HG03066 (cell line): ENCODE data around the gene CCDC6.
"Not testable (repeated sequence)": the region's sequence is repeated elsewhere in the genome, so short reads cannot be mapped to it uniquely, and the experiment has no call there.

Experiments used
- ATAC-seq: cut with Tn5 transposase; IDR thresholded peaks from one replicate; pipeline ENCODE4 v1.9.1; 2021; ENCODE audit warnings: low read depth; ENCODE audit not compliant: unreplicated experiment

CCDC6 gene

GRCh38 chr10:59884893-59885292, 21.5 kb downstream of the CCDC6 start:
- ATAC-seq, result not testable (repeated sequence)

DNA sequence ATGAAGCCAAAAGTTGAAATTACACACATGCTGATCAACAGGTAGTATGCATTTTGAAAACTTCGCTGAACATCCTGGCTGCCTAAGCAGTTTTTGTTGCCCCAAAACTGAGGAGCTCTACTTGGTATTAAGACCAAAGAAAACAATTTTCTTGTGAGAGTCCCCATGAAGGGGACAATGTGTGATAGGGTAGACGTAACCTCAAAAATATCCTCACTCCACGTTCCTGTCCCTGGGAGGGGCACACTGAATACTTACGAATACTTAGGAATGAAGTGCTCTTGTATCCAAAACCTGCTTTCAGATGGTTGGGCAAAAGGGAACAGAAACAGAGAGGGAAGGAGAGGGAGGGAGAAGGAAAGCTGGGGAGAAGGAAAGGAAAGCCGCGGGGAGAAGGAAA, 24.7 kb downstream of the CCDC6 start:
- no peak for ATAC-seq

DNA sequence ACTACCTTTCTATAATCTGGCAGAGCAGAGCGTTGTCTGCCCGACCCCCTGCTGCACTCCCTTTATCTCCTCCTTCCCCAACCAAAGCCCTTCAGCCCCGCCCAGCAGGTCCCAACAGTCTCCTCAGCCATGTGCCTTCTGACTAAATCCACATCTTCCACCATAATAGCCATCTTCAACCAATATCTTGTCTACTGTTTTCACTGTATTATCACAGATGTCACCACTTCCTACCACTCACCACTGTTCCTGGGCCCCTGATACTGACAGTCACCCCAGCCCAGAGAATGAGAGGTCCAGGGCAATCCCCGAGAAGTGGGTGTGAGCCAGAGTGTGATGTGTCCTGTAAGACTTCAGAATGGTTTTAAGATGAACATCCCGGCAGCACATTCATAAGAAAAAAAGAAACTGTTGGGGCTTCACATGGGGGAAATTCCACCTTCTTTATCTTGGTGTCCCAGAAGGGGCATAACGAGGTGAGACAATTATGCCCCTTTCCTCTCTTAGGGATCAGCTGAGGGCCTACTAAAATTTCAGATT, 25.3 kb downstream of the CCDC6 start:
- ATAC-seq, result peak; percentile 40

DNA sequence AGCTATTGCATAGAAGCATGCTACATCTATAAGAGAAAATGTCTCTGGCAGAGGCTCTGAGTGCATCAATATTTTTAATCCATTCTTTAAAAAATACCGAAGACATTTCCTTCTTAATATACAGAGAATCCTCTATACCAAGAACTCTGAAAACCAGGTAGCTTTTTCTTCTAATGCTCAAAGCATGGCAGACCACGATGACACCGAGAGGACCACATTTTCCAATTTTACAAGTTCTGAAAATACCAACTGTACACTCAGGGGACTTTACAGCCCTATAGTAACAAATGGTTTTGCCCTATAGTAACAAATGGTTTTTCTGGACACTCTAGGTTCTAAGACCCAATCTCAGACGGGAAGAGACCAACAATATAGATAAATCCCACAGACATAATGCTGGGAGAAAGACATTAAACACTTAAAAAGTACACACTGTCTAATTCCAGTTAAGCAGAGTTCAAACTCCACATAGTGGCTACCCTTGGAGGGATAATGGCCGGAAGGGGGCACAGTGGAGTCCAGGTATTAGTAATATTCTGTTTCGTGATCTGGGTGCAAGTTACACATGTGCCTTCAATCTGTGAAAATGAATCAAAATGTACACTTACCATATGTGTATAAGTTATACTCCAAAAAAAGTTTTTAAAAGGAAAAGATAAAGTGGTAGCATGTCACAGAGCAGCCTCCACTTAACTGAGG, 26.2 kb downstream of the CCDC6 start:
- ATAC-seq, result no peak

GRCh38 chr10:59879363-59879913, 26.9 kb downstream of the CCDC6 start:
- ATAC-seq, result peak; percentile 51

DNA sequence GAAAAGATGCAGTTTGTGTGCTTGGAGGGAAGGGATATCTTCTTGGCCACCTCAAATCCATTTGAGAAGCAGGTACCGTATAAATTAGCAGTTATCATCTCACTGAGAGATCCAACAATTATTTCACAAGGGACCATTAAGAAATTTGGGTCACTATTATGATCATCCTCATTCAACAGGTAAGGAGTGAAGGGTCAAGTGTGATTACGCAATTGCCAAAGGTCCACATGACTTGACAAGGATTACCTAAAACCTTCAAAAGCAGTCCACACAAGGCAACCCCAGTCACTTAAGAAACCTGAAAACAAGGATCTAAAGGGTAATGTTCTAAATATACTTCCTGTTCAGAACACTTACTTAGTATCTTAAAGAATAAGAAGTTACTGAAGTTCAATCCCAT, 27.4 kb downstream of the CCDC6 start:
- ATAC-seq, result no peak

DNA sequence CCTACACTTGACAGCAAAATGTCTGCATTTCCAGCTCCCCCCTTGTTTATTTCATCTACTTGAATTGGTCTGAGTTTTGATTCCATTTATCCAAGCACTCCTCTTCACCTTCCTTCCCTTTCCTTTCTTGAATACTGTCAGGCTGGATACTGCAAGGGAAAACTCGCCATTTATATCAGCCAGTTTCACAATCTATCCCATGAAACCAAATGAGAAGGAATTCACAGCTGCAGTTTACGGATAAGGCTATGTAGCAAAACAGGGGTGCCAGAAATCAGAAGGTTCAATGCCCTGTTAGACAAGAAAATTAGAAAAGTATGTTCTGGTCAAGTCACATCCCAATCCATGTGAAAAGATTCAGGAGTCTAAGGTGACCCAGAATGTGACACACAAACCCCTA, 28.1 kb downstream of the CCDC6 start:
- no peak for ATAC-seq

GRCh38 chr10:59877191-59877671, 29.1 kb downstream of the CCDC6 start:
- ATAC-seq, result no peak

DNA sequence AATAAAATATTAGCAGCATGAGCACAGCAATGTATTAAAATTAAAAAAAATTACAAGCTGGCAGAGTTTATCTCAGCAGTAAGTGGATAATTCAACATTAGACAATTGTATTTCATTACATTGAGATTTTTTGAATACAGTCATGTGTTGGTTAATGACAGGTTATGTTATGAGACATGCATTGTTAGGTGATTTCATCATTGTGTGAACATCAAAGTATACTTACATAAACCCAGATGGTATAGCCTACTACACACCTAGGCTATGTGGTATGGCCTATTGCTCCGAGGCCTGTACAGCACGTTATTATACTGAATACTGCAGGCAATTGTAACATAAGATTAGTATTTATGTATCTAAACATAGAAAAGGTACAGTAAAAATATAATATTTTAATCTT, 29.7 kb downstream of the CCDC6 start:
- no peak for ATAC-seq

GRCh38 chr10:59876208-59876607, 30.1 kb downstream of the CCDC6 start:
- not testable (repeated sequence) for ATAC-seq

DNA sequence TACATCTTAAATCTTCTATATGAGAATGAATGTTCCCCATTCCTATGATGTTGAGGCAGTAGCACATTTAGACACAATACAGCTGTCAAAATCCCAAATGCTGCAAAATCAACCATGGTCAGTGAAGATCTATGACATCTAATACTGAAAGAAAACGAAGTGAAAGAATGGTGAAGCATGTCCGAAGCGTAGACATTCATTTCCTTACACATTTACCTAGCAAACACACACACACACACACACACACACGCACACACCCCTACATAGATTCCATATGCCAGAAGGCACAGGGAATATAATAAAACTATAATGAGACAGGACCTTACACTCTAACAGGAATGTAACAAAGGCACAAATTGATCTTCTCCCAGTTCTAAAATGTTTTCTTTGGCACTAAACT, 32.5 kb downstream of the CCDC6 start:
- ATAC-seq, result peak; percentile 61

GRCh38 chr10:59872892-59873463, 33.4 kb downstream of the CCDC6 start:
- no peak for ATAC-seq

GRCh38 chr10:59870152-59870551, 36.2 kb downstream of the CCDC6 start:
- no peak for ATAC-seq

DNA sequence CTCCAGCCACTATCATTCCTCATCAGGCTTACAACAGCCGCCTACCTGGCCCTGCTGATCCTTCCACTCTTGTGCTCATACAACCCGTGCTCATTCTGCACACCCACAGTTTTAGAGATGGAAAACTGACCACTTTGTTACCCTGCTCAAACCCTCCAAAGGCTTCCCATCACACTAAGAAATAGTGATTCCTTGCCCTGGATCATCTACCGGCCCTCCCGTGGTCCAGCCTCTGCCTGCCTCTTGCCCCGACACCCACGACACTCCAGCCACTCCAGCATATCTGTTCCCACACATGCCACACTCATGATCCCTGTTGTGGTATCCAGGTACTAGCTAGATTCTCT, 36.8 kb downstream of the CCDC6 start:
- ATAC-seq, result no peak

DNA sequence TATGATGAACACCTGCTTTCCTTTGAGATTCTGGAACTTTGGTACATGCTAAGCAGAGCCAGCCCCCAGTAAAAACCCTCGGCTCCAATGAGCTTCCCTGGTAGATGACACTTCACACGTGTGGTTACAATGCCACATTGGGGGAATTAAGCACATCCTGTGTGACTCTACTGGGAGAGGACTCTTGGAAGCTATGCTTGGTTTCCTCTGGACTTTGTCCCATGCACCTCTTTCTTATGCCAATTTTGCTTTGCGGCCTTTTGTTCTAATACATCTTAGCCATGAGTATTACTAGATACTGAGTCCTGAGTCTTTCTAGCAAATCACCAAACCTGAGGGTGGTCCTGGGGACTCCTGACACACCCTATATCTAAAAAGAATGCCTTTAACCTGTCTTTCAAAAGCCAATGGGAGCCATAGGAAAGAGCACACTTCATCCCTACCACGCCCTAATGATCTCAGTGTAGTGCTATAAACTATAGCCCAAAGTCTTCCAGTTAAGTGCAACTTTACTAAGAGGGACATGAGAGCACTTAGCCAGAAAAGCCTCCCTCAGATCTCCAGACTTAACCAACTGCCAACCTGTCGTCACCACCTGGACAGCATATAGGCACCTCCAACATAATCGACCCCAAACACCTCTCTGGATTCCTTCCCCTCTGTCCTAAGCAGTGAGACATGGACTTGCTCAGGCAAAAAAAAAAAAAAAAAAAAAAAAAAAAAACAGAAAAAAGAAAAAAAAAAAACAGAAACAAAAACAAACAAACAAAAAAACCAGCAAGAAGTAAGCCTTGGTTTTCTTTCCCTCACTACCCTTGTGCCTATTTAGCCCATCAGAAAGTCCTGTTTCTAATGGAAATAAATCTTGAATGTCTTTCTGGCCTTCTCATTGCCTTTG, 37.4 kb downstream of the CCDC6 start:
- ATAC-seq, result no peak

GRCh38 chr10:59867590-59867989, 38.8 kb downstream of the CCDC6 start:
- ATAC-seq, result no peak

DNA sequence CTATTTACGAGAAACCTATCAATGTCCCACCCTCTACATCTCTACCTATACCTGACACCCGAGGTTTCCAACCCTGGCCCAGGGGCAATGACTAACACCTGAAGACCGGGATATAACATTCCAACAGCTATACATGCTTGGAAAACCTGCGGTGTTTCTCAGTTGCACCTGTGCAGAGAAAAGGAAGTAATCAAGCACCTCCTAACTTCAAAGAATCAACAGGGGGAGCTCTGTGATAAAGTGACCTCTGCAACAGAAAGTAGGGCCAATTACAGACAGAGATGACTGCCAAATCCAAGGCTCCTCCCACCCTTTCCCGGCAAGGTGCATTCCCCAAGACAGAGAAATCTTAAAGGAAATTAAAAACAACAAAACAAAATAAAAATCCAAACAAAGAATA, 41.3 kb downstream of the CCDC6 start:
- ATAC-seq, result peak; percentile 72

DNA sequence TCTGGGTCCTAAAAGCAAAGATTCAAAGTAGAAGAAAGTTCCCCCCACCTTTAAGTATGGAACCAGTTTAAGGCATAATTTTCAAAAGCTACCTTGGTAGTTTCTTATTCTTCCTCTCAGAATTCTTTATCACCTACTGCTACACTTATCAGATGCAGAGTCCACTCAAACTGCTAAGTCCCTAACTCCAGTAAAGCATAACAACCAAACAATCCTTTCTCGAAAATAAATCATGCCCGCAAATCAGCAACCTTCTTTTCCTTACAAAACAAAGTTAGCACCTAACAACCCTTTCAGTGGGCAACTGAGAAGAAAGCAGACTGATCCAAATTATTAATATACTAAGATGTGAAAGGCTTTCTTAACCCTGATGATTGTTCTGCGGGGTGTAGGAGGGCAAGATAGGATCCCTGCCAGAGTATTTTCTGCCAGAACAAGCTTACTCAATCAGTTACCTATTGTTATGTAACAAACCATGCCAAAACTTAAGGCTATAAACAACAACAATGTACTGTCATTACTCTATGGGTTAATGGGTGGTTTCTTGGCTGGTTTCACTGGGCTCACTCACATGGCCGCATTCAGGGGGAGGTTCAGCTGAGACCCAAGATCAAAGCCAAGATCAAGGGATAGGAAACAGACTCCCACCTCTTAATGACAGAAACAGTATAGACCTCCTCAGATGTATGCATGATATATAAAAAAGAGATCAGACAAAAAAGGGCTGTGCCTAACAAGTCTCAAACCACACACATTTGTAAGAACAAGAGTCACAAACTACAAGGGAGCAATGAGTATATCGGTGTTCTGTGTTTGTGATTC, 42.0 kb downstream of the CCDC6 start:
- ATAC-seq, result no peak

DNA sequence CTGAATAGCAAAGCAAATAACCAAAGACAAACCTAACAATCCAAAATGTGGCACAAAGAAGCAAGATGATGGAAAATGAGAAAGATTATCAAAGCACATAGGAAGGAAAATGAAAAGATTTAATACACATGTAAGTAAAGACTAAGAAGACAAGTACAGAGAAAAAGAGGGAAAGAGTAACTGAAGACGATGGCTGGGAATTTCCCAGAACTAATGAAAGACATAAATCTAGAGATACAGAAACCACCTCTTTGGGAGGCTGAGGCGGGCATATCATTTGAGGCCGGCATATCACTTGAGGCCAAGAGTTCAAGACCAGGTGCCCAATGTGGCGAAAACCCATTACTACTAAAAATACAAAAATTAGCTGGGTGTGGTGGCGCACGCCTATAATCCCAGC, 46.8 kb downstream of the CCDC6 start:
- no peak for ATAC-seq

- ATAC-seq, result no peak
These were observed 48.4 kb downstream of the CCDC6 start for GRCh38 chr10:59857921-59858320.
